Measurements from ENCODE around the gene AAR2.

- TF ChIP-seq, protein P1, sequence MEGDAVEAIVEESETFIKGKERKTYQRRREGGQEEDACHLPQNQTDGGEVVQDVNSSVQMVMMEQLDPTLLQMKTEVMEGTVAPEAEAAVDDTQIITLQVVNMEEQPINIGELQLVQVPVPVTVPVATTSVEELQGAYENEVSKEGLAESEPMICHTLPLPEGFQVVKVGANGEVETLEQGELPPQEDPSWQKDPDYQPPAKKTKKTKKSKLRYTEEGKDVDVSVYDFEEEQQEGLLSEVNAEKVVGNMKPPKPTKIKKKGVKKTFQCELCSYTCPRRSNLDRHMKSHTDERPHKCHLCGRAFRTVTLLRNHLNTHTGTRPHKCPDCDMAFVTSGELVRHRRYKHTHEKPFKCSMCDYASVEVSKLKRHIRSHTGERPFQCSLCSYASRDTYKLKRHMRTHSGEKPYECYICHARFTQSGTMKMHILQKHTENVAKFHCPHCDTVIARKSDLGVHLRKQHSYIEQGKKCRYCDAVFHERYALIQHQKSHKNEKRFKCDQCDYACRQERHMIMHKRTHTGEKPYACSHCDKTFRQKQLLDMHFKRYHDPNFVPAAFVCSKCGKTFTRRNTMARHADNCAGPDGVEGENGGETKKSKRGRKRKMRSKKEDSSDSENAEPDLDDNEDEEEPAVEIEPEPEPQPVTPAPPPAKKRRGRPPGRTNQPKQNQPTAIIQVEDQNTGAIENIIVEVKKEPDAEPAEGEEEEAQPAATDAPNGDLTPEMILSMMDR (IDR thresholded peaks at IDR 0.05; ENCODE audit: insufficient read depth, low read length), result no peak
- TF ChIP-seq SPI1 (IDR thresholded peaks at IDR 0.05; ENCODE audit: borderline replicate concordance, low read depth) (no peak), POLR2AphosphoS5 (IDR thresholded peaks at IDR 0.05; ENCODE audit: low read depth) (no peak)
These were observed 35.1 kb upstream of the AAR2 start for GRCh38 chr20:36201198-36201597.
